ENCODE results near the gene MAP3K2. TPM values are rescaled to one million over a fixed set of nuclear protein-coding genes. Genes with fewer than 3 reads are reported as not detected.

Gene MAP3K2
- total RNA-seq, 4 donors from 2014 or later: 34.2 to 69.5 (median 61.1) TPM

DNA sequence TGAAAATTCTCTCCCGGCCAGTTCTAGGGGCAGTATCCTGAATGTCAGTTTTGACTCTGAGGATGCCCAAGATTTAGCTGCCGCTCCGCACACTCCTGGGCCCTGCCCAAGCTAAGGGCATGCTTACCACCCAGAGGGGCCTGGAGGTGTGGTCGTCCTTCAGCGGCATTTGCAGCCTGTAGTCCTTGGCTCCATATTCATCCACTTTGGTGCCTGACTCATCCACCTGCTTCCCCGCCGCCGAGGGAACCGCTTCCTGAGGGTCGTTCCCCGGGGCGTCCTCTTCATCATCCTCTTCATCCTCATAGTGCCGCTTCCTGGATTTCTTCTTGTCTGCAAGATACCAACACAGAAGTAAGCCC, 94.4 kb downstream of the MAP3K2 start:
- TF ChIP-seq EP300 (IDR thresholded peaks at IDR 0.05) (no peak), POLR2A (IDR thresholded peaks at IDR 0.05) (no peak)
- TF ChIP-seq, protein P1, sequence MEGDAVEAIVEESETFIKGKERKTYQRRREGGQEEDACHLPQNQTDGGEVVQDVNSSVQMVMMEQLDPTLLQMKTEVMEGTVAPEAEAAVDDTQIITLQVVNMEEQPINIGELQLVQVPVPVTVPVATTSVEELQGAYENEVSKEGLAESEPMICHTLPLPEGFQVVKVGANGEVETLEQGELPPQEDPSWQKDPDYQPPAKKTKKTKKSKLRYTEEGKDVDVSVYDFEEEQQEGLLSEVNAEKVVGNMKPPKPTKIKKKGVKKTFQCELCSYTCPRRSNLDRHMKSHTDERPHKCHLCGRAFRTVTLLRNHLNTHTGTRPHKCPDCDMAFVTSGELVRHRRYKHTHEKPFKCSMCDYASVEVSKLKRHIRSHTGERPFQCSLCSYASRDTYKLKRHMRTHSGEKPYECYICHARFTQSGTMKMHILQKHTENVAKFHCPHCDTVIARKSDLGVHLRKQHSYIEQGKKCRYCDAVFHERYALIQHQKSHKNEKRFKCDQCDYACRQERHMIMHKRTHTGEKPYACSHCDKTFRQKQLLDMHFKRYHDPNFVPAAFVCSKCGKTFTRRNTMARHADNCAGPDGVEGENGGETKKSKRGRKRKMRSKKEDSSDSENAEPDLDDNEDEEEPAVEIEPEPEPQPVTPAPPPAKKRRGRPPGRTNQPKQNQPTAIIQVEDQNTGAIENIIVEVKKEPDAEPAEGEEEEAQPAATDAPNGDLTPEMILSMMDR (IDR thresholded peaks at IDR 0.05): no peak
- DNase-seq (ENCODE audit: low spot score in 2 of 2): no peak
- H3K27ac ChIP-seq: peak overlapping the region in 3 of 4 donors; percentile 87 to 90 (median 88)
- peaks cover 0 to 45% (median 26%) of the 10 kb centered on the region in 3 donors for H3K36me3 ChIP-seq
- WGBS, 2 donors: 13 to 15% methylated on average over 13 of the region's 13 CpGs
- peaks cover 0 to 26% (median 6%) of the 10 kb centered on the region in 4 donors for H3K4me1 ChIP-seq
- H3K9me3 ChIP-seq: no peaks in the 10 kb centered on the region
- no peaks in the 10 kb centered on the region for H3K27me3 ChIP-seq
- H3K4me3 ChIP-seq: peak overlapping the region; percentile 84 to 98 (median 94)

DNA sequence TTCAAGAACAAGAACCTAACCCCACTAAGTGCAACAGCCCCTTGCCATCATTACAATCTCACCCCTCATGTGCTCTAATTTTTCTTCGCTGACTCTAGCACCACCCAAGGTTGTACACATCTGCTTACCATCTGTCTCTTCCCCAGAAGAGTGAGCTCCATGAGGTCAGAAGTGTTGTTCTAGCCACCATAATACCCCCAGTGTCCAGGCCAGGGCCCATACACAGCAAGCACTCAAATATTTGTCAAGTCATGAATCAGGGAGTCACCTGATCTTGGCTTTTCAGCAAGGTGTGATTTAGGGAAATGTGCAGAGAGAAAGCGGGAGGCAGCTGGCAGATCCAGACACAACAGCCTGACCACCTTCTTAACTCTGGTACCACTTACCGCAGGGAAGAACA, 99.5 kb downstream of the MAP3K2 start:
- H3K27me3 ChIP-seq: no peaks in the 10 kb centered on the region
- peaks cover 0 to 3% (median 0%) of the 10 kb centered on the region in 4 donors for H3K9me3 ChIP-seq
- WGBS, 2 donors: 95 to 100% methylated on average over 3 of the region's 3 CpGs
- H3K4me3 ChIP-seq: no peak overlapping the region
- H3K4me1 ChIP-seq: peaks cover 0 to 15% (median 4%) of the 10 kb centered on the region in 4 donors
- TF ChIP-seq EP300 (IDR thresholded peaks at IDR 0.05) (no peak), POLR2A (IDR thresholded peaks at IDR 0.05) (no peak)
- TF ChIP-seq, protein P1 (IDR thresholded peaks at IDR 0.05): no peak
- peaks cover 12 to 96% (median 58%) of the 10 kb centered on the region in 3 donors for H3K36me3 ChIP-seq
- no peak for DNase-seq (ENCODE audit: low spot score in 2 of 2)
- H3K27ac ChIP-seq: no peak overlapping the region

DNA sequence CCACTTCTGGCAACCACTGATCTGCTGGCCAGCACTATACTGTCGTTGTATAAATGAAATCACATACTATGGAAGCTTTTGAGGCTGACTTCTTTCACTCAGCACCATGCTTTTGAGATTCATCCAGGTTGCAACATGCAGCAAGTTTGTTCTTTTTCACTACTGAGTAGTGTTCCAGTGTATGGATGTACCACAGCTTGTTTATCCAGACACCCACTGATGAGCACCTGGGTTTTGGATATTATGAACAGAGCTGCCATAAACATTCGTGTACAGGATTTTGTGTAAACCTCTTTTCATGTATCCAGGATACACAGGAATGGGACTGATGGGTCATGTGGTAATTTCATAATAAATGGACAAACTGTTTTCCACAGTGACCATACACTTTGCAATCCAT, 104.5 kb downstream of the MAP3K2 start:
- Histone ChIP-seq H3K27ac (no peak overlapping the region), H3K9me3 (peaks cover 0 to 3% (median 0%) of the 10 kb centered on the region in 4 donors), H3K27me3 (no peaks in the 10 kb centered on the region), H3K4me3 (no peak overlapping the region), H3K4me1 (peaks cover 0 to 3% (median 0%) of the 10 kb centered on the region in 4 donors), H3K36me3 (peaks cover 13 to 99% (median 39%) of the 10 kb centered on the region in 3 donors)
- no peak for DNase-seq (ENCODE audit: low spot score in 2 of 2)
- TF ChIP-seq, protein P1 (IDR thresholded peaks at IDR 0.05): no peak
- no peak for TF ChIP-seq POLR2A (IDR thresholded peaks at IDR 0.05)
- no peak for TF ChIP-seq EP300 (IDR thresholded peaks at IDR 0.05)
- WGBS, 2 donors: 100% methylated on average over 2 of the region's 2 CpGs

DNA sequence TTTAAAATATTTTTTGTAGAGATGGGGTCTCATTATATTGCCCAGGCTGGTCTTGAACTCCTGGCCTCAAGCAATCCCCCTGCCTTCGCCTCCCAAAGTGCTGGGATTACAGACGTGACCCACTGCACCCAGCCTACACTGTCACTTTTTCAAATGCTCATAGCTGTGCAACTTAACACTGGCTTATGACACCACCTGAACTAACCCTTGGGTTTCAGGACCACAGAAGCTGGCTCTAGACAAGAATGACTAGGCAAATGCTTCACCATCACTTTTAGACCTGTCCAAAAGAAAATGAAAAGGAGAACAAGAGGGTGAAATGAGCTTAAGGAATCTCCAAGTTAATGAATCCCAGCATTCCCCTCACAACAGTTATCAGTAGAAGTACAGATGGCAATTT, 107.1 kb downstream of the MAP3K2 start:
- Histone ChIP-seq H3K9me3 (peaks cover 0 to 3% (median 0%) of the 10 kb centered on the region in 4 donors), H3K27me3 (no peaks in the 10 kb centered on the region), H3K36me3 (peaks cover 13 to 99% (median 31%) of the 10 kb centered on the region in 3 donors), H3K4me1 (peaks cover 0 to 3% (median 0%) of the 10 kb centered on the region in 4 donors), H3K4me3 (no peak overlapping the region), H3K27ac (no peak overlapping the region)
- WGBS, 2 donors: 77 to 84% methylated on average over 2 of the region's 2 CpGs
- no peak for TF ChIP-seq EP300 (IDR thresholded peaks at IDR 0.05)
- no peak for TF ChIP-seq POLR2A (IDR thresholded peaks at IDR 0.05)
- TF ChIP-seq, protein P1 (IDR thresholded peaks at IDR 0.05): no peak
- no peak for DNase-seq (ENCODE audit: low spot score in 2 of 2)

DNA sequence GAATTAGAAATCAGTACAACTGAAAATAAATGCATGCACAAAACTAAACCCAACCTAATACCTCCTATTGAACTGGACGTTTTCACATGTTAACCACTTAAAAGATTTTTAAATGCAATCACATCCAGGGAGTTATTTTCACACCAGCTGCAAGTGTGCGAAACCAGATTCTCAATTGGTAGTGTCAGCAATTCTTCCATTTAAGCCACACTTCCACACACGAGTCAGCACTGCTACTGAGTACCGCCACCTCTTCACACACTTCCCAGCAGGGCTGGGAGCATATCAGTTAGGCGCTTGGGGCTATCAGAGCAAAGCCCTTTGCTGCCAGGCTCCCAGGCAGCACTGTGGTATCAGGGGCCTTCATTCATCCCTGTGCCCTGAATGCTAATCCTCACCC, 108.0 kb downstream of the MAP3K2 start:
- no peak for DNase-seq (ENCODE audit: low spot score in 2 of 2)
- WGBS, 2 donors: 79 to 82% methylated on average over 5 of the region's 5 CpGs
- Histone ChIP-seq H3K4me3 (no peak overlapping the region), H3K27me3 (no peaks in the 10 kb centered on the region), H3K9me3 (peaks cover 0 to 3% (median 0%) of the 10 kb centered on the region in 4 donors), H3K36me3 (peaks cover 10 to 99% (median 36%) of the 10 kb centered on the region in 3 donors), H3K4me1 (peaks cover 0 to 3% (median 0%) of the 10 kb centered on the region in 4 donors), H3K27ac (no peak overlapping the region)
- TF ChIP-seq EP300 (IDR thresholded peaks at IDR 0.05) (no peak), POLR2A (IDR thresholded peaks at IDR 0.05) (no peak)
- TF ChIP-seq, protein P1 (IDR thresholded peaks at IDR 0.05): no peak
